Kasumi-1 (cell line): ENCODE measurements around the gene TMEM232.
A peak's percentile ranks its signal among the peaks of the same experiment; 100 is the strongest.

Experiments
- DNase-seq, 2 experiments: peaks; one replicate each; lab custom pipeline; 2025; lab: John Stamatoyannopoulos, UW

TMEM232 gene

GRCh38 chr5:110514030-110514429 is 212.4 kb downstream of the TMEM232 start:
- DNase-seq, result no peak

- DNase-seq, result no peak
Measured at GRCh38 chr5:110512266-110512665, 214.2 kb downstream of the TMEM232 start.

DNA sequence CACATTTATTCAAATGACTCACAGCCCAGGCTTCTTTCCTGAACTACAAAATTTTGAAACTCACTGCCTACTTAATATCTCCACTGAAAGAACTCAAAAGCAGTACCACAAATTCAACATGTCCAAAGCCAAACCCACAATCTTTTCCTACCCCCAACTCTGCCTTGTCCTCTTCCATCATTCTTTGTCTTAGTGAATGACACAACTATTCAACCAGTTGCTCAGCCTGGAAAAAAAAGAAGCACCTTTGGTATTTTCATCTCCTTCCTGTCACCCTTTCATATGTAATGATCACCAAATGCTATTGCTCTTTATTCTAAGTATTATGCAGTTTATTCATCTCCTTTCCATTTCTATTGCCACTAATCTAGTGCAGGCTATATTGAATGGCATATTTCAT is 216.3 kb downstream of the TMEM232 start:
- DNase-seq, result no peak

- DNase-seq, result no peak
Measured at GRCh38 chr5:110507972-110508371, 218.5 kb downstream of the TMEM232 start.

DNA sequence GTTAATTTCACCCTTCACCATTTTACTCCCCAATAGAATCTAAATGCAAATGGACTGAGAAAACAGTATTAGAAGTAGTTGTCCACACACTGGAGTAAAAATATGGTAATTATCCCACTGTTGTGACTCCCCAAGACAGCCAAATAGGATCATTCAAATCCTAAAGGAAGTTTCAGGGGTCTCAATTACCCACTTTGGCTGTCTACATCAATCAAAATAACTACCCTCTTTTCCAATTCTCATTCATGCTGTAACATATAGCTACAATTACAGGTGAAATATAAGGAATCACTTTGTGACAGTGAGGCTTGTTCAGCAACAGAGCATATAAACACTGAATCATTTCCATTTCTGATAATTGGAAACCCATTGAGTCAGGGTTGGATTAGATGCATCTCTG is 220.1 kb downstream of the TMEM232 start:
- no peak for DNase-seq

DNA sequence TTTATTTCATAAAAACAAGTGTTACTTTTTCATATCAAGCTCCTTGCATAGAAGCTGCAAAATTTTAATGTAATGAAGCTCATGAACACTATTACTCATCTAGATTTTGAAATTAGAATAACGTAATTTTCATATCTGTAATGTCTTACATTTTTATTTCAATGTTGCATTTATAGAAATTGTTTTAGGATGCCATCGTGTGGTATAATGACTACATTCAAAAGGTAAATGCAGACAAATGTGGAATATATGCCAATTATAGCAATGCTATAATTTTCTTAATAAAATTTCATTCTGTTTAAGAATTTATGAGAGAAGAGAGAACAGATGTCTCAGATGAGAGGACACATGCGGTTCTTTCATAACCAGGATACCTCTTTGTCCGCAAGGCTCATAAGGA is 230.2 kb downstream of the TMEM232 start:
- no peak for DNase-seq

GRCh38 chr5:110492446-110492845 is 234.0 kb downstream of the TMEM232 start:
- DNase-seq, result no peak

GRCh38 chr5:110478895-110479294 is 247.6 kb downstream of the TMEM232 start:
- DNase-seq, result peak; percentile 87 to 92

GRCh38 chr5:110477911-110478310 is 248.6 kb downstream of the TMEM232 start:
- no peak for DNase-seq

- no peak for DNase-seq
Measured at GRCh38 chr5:110476164-110476563, 250.3 kb downstream of the TMEM232 start.

- DNase-seq, result no peak
Measured at GRCh38 chr5:110475529-110475928, 250.9 kb downstream of the TMEM232 start.

- no peak for DNase-seq
Measured at GRCh38 chr5:110469486-110469885, 257.0 kb downstream of the TMEM232 start.

DNA sequence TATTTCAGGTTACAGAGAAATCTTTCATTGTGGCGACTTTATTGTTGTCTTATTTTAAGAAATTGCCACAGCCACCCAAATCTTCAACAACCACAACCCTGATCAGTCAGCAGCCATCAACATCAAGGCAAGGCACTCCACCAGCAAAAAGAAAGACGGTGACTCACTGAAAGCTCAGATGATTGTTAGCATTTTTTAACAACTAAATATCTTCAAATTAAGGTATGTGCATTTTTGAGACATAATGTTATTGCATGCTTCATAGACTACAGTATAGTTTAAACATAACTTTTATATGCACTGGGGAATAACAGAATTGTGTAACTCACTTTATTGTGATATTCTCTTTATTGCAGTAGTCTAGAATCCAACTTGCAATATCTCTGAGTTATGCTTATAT is 263.4 kb downstream of the TMEM232 start:
- DNase-seq, result no peak

- no peak for DNase-seq
Measured at GRCh38 chr5:110460837-110461236, 265.6 kb downstream of the TMEM232 start.

DNA sequence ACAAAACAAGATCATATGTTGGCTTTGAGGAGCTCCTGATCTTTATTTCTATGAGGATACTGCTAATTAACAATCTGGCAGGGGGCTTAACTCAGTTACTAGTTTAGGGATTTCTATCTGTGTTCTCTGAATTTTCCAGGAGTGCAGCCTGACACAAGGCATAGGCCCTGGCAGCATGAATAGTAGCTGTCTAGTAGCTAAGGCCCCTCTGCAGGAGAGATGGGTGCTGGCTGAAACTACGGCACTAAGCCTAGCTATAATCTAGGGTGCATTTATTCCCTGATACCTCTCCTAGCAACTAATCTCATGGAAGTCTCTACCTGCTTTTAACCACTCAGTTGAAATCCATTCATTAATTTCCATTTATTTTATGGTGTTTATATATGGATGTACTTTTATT is 268.2 kb downstream of the TMEM232 start:
- DNase-seq, result no peak

DNA sequence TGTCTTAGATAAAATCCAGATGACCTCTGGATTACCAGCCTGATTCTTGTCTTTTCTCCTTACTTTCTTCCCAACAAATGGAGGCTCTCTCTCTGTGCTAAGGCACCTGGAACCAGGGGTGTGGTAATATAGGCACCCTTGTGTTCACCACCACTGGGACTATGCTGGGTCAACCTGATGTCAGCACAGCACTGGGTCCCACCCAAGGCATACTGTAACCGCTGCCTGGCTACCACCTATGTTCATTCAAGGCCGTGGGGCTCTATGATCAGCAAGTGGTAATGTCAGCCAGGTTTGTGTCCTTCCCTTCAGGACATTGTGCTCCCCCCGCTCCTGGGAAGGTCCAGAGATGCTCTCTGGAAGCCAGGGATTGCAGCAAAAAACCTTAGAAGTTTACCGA is 283.6 kb downstream of the TMEM232 start:
- DNase-seq, result no peak

DNA sequence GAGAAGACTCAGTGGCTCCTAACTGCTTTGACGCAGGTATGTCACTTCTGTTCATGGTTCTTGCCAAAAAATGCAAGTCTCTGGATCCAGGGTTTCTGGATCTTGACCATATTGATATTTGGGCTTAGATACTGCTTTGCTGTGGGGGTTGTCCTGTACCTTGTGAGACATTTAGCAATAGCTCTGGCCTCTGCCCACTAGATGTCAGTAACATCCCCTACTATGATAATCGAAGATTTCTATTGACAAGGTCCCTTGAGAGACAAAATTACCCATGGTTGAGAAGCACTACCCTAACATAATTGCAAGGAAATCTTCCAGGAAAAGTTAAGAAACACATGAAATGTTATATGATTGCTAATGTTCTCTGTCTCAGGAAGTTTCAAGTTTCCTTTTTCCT is 285.4 kb downstream of the TMEM232 start:
- DNase-seq, result peak; percentile 41 to 44

DNA sequence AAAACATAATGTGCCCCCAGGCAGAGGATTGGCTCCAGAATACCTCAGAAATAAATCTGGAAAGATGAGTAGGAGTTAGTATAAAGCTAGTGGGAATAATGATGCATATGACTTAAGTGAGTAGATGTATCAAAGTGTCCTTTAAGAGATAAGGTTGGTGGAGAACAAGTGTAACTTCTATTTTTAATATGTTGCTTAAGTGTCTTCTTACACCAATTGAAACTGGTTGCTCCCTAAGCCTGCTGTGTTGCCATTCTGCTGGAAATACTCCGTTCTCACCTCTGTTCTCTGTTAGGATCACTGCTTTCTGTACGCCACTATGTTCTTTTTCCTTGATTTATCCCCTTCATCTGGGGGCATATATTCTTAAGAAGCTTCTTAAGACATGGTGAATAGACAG is 286.4 kb downstream of the TMEM232 start:
- DNase-seq, result no peak

GRCh38 chr5:110439296-110439695 is 287.2 kb downstream of the TMEM232 start:
- DNase-seq, result no peak

DNA sequence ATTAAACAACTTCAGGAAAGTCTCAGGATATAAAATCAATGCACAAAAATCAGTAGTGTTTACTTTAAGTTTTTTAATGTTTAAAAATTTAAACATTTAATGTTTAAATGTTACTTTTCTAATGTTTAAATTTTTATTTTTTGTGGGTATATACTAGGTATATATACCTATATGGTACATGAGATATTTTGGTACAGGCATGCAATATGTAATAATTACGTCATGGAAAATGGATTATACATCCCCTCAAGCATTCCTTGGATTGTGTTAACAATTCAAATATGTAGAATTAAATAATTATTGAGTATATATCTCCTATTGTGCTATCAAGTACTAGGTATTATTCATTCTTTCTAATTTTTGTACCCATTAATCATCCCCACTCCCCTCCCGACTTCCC is 291.3 kb downstream of the TMEM232 start:
- DNase-seq, result no peak

DNA sequence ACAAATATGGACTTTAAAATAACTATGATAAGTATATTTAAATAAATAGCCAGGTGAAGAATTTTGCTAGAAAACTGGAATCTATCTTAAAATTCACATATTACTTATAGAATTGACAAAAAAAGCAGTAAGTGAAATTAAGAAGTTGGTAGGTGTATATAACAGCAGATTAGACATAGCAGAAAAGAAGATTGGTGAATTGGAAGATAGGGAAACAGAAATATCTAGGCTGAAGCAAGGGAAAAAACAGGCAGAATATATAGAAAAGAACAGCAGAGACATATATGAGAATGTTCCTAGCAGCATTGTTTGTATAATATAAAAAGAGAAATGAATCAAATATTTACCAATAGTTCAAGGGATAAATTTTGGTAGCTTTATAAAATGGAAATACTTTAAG is 294.9 kb downstream of the TMEM232 start:
- DNase-seq, result no peak

DNA sequence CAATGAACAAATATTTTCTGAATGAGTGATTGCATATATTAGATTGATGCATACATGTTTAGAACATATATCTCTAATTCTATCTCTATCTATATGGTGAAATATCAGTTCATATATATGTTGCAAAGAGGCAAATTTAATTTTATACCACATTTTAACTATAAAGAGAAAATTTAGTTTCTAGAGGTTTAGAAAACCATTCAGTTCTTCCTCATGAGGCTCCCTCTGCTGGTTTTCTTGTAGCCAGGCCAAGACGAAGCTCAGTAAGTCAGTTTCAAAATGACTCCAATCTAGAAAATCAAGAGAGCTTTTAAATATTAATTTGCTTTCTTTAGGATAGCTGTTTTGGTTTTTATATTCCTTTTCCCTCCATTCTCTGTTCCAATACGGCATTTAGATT is 312.1 kb downstream of the TMEM232 start:
- DNase-seq, result peak; percentile 40 to 43

DNA sequence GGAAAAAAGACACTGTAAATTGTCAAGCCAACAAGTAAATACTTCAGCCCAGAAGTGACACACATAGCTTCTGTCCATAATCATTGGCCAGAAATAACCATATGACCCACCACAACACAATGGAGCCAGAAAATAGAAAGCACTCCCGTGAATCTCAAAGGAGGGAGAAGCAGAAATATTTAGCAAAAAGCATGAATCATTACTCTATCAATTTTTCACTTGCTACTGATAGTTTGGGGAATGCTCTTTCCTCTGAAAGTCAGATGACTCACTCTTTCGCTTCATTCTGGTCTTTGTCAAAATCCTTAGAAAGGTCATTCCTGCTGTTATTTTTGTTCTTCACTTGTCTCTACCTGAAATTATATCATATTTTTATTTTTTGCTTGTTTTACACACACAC is 312.6 kb downstream of the TMEM232 start:
- no peak for DNase-seq

DNA sequence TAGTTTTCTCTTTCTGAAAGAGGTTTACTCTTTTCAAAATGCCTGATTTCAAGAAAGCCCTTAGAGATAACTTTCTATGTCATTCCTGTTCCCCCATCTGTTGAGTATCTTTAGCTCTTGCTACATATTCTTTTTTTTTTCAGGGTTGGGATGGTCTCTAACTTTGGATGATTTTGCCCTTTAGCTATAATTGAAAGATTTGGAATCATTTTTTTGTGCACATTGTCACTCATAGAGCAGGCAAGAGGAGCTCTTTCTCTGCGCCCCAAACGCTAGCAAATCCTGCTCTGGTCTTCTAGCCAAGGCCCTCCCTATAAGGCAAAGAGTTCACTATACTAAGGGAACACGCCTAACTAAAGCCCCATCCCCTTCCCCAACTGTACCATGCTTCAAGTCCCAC is 316.9 kb downstream of the TMEM232 start:
- no peak for DNase-seq

DNA sequence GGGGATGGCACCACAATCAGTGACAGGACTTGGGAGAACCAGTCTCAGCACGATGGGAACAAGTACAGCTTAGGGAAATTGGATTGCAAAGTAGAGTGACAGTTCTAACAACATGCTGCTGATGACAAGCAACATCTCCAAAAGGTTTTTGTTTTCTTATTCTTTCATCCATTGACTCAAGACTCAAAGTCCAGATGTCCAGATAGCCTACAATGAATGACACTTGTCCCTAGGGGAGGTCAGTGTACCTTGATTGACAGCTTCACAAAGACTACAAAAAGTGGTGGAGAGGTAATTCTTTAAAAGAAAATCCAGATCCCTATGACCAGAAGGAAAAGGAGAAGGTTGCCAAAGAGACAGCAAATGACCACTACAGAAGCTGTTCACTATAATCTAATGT is 323.9 kb downstream of the TMEM232 start:
- no peak for DNase-seq
